CD1c-positive myeloid dendritic cell (primary cell): Measurements from ENCODE around the gene SOX11.
"Not testable (repeated sequence)": the region's sequence is repeated elsewhere in the genome, so short reads cannot be mapped to it uniquely, and the experiment has no call there.

Source experiments
- DNase-seq: peaks from one replicate; pipeline ENCODE4 v3.0.0-alpha.2; 2016; ENCODE audit errors: extremely low spot score

The SOX11 gene

GRCh38 chr2:5691985-5692529, at the start of gene SOX11:
Gene SOX11, plus strand, starts transcription at chr2:5692384. Its CDS starts 338 bp downstream, at chr2:5692722.
- DNase-seq, result no peak

DNA sequence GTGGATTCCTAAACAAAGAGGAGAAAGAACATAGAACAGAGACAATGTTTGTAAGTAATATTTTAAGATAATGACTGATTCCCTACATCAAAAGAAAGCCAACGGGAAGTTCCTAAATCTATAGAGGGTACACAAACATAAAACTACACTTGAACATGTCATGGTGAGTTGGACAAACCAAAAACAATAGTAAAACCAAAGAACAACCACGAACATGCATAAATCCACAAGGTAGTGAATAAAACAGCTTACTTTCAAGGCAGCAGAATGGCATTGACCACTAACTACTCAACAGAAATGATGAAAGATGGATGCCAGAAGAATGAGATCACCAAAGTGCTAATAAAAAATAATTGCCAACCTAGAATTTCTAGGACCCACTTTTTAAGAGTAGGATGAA, 39.5 kb upstream of the SOX11 start:
- DNase-seq, result not testable (repeated sequence)

DNA sequence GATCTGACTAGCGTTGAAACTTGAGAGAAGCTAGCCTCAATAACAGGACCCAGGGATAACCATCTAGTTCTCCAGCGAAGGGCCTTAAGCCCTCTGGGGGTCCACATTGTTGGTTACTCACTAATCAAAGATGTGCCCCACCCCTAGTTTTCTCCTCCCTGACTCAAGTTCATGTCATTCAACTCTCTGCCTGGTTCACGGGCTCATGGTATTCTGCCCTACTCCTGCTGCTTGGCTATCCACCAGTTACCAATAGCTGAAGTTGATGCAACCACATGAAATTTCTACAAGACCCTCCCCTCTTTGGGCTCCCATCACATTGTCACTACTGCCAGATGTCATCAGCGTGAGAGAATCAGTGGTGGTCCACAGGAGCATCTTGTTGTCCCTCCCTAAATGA, 38.4 kb upstream of the SOX11 start:
- not testable (repeated sequence) for DNase-seq

GRCh38 chr2:5657231-5657630, 35.0 kb upstream of the SOX11 start:
- DNase-seq, result no peak

DNA sequence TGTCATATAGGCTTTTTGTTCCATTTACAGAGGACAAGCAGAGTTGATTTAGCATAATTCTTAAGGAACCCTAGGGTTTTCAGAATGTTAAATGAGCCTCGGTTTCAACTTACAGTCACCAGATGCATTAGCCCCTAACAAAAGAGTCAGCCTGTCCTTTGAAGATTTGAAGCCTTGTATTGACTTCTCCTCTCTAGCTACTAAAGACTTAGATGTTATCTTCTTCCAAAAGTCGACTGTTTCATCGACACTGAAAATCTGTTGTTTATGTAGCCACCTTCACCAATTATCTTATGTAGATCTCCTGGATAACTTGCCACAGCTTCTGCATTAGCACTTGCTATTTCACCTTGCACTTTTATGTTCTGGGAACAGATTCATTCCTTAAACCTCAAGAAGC, 31.6 kb upstream of the SOX11 start:
- no peak for DNase-seq

DNA sequence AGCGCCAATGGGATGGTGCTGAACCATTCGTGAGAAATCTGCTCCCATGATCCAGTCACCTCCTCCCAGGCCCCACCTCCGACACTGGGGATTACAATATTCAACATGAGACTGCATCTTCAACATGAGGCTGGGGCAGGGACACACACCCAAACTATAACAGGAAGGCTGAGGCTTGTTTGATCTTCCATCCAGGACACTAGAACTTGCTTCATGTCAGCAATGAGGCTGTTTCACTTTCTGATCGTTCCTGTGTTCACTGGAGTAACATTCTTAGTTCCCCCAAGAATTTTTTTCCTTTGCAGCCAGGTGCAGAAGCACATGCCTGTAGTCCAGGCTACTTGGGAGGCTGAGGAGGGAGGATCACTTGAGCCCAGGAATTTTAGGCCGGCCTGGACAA, 30.8 kb upstream of the SOX11 start:
- DNase-seq, result no peak

GRCh38 chr2:5664278-5664681, 27.9 kb upstream of the SOX11 start:
- DNase-seq, result no peak

DNA sequence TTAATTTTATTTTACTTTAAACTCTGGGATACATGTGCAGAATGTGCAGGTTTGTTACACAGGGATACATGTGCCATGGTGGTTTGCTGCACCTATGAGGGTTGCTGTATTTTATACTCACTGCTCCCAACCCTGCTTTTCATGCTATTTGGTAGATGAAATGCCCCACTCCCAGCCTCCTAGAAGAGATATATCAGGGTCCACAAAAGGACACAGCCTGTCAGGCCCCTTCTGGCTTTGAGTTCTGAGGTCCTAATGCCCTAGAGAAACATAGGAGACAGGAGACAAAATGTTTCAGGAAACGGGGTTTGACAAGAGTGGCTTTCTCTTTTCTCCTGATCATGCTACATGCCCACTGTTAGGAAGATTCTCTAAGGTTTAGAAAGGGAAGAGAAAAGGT, 27.1 kb upstream of the SOX11 start:
- no peak for DNase-seq

DNA sequence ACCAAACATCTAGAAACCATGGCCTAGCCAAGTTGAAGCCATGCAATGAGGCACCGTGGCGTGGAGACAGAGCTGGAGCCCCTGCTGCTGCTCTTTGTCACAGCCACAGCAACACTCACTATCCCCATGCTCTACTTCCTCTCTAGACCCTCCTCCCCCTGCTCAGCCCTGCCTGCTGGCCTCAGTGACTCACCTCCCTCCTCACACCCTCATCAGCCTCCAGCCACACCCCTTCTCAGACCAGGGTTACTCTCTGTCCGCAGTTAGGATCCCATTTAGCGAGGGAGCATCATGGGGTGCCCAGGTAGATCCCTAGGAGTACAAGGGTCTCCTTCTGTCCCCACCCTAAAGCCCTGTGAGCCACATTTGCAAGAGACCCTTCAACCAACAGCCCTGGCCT, 25.4 kb upstream of the SOX11 start:
- DNase-seq, result no peak

- DNase-seq, result not testable (repeated sequence)
Observed at GRCh38 chr2:5667655-5668054, 24.5 kb upstream of the SOX11 start.

DNA sequence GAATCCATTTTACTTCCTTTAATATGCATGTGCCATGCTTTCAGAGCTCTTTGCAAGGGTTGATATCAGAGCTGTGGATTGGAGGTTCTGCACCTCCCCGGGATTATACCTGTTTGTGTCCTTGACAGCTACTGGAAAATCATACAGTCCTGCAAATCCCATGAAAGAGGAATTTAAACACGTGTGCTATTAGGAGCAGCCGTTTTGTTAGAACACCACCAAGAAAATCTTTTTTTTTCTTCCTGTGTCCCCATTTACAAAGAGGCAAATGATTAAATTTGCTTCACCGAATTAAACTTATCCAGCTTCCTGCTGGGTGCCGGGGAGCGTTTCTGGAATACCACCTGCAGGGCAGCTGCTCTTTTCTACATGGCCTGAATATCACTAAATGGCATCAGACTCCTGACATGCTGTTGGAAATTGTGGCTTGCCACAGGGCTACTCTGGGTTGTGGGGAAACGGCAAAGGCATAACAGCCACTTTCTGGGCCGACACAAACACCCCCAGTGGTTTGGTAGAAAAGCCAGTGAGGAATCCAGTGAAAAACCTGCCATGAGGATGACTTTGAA, 23.4 kb upstream of the SOX11 start:
- DNase-seq, result no peak

- no peak for DNase-seq
Observed at GRCh38 chr2:5672749-5673144, 19.4 kb upstream of the SOX11 start.

- DNase-seq, result no peak
Observed at GRCh38 chr2:5673145-5674025, 18.8 kb upstream of the SOX11 start.

DNA sequence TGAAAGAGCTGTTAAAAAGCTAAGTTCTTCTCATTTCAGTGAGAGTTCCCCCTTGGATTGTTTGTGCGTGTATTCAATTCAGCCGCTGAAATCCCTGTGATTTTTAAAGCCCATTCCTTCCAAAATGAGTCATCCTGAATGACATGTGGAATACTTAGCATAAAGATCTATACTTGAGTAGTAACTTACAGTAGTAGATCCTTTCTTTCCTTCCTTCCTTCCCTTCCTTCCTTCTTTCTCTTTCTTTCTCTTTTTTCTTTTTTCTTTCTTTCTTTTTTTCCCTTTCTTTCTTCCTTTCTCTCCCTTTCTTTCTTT, 18.2 kb upstream of the SOX11 start:
- no peak for DNase-seq

- DNase-seq, result no peak
Observed at GRCh38 chr2:5677133-5677532, 15.1 kb upstream of the SOX11 start.

DNA sequence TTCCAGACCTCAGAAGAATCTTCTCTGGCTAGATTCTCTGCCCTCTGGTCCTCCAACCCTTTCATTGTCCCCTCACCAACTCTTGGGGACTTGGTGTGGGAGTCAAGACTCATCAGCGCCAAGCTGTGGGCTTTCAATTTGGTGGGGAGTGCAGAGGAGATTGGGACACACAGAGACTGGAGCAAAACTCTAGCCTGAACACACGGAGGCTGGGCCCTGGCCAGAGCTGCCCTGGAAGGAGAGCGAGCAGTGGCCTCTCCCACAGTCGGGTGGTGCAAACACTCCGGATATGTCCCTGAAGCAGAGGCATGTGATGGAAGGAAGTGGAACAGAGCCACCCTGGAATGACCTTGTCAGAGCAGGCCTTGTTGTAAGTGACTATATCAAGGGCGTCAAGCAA, 8.7 kb upstream of the SOX11 start:
- DNase-seq, result no peak

- no peak for DNase-seq
Observed at GRCh38 chr2:5685225-5685624, 7.0 kb upstream of the SOX11 start.

- DNase-seq, result no peak
Observed at GRCh38 chr2:5686068-5686467, 6.1 kb upstream of the SOX11 start.

- DNase-seq, result no peak
Observed at GRCh38 chr2:5686536-5686935, 5.6 kb upstream of the SOX11 start.

GRCh38 chr2:5689750-5690149, 2.4 kb upstream of the SOX11 start:
- no peak for DNase-seq

DNA sequence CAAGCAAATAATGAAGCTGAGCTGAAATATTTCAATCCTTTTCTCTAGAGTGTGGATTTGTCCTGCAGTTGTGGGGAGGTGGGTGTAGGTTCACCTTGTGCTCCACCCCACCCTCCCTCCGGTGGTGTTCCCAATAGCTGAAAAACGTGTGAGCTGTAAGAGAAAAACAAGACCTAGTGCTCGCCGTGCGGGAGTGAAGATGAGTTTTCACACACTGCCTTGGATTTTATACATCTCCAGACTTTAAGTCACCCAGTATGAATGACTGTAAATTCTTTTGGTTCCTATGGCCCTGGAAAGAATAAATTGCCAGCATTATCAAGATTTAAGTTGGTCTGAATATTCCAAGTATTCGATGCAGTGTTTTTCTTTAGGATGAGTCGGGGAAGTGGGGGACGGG, 1.9 kb upstream of the SOX11 start:
- no peak for DNase-seq

GRCh38 chr2:5690718-5691220, 1.4 kb upstream of the SOX11 start:
- no peak for DNase-seq
